Activated CD4-positive, alpha-beta T cell treated with anti-CD3 and anti-CD28 coated beads, Interleukin-2, amount 50 U/mL, for 16 hours (primary cell): ENCODE measurements around the gene TMEM69.
A peak's percentile ranks its signal among the peaks of the same experiment; 100 is the strongest.
"Not testable (repeated sequence)": the region's sequence is repeated elsewhere in the genome, so short reads cannot be mapped to it uniquely, and the experiment has no call there.

ENCODE experiments used
- DNase-seq: peaks from one replicate; pipeline ENCODE4 v3.0.0-alpha.2; 2020

The TMEM69 gene

GRCh38 chr1:45687754-45688740, at the start of gene TMEM69:
Gene TMEM69 (plus strand): TSS chr1:45688181. CDS start chr1:45691069, 2,888 bp downstream.
- peak; percentile 90 for DNase-seq

- no peak for DNase-seq
These were observed 47.7 kb upstream of the TMEM69 start for GRCh38 chr1:45640293-45640692.

GRCh38 chr1:45643321-45643720, 44.7 kb upstream of the TMEM69 start:
- no peak for DNase-seq

GRCh38 chr1:45643978-45644377, 44.0 kb upstream of the TMEM69 start:
- DNase-seq = no peak

GRCh38 chr1:45644661-45645060, 43.3 kb upstream of the TMEM69 start:
- DNase-seq = no peak

- DNase-seq = no peak
These were observed 40.5 kb upstream of the TMEM69 start for GRCh38 chr1:45647248-45648021.

- DNase-seq = peak; percentile 80
These were observed 33.3 kb upstream of the TMEM69 start for GRCh38 chr1:45654540-45655280.

- DNase-seq = no peak
These were observed 31.3 kb upstream of the TMEM69 start for GRCh38 chr1:45656573-45657226.

- no peak for DNase-seq
These were observed 29.8 kb upstream of the TMEM69 start for GRCh38 chr1:45658171-45658570.

GRCh38 chr1:45659222-45659621, 28.8 kb upstream of the TMEM69 start:
- no peak for DNase-seq

- no peak for DNase-seq
These were observed 27.6 kb upstream of the TMEM69 start for GRCh38 chr1:45660336-45660735.

GRCh38 chr1:45666836-45667235, 21.1 kb upstream of the TMEM69 start:
- no peak for DNase-seq

- no peak for DNase-seq
These were observed 20.5 kb upstream of the TMEM69 start for GRCh38 chr1:45667321-45668111.

- no peak for DNase-seq
These were observed 19.5 kb upstream of the TMEM69 start for GRCh38 chr1:45668526-45668925.

- no peak for DNase-seq
These were observed 18.6 kb upstream of the TMEM69 start for GRCh38 chr1:45669379-45669778.

- no peak for DNase-seq
These were observed 17.9 kb upstream of the TMEM69 start for GRCh38 chr1:45669859-45670655.

GRCh38 chr1:45673956-45674355, 14.0 kb upstream of the TMEM69 start:
- no peak for DNase-seq

- no peak for DNase-seq
These were observed 13.5 kb upstream of the TMEM69 start for GRCh38 chr1:45674478-45674877.

- DNase-seq = not testable (repeated sequence)
These were observed 11.4 kb upstream of the TMEM69 start for GRCh38 chr1:45676553-45676952.

- no peak for DNase-seq
These were observed 10.2 kb upstream of the TMEM69 start for GRCh38 chr1:45677751-45678245.

GRCh38 chr1:45678489-45678888, 9.5 kb upstream of the TMEM69 start:
- no peak for DNase-seq
